Hepatocyte (in vitro differentiated cells): Measurements from ENCODE around the gene GPC4.

Source experiments
- EZH2 ChIP-seq: fragments of 200-600 bp; sonication (generic); IDR thresholded peaks from 2 replicates; pipeline ENCODE4 v1.6.1; 2016; ENCODE audit warnings: antibody characterized with exemption, mild to moderate bottlenecking, borderline replicate concordance
- EZH2phosphoT487 ChIP-seq: fragments of 200-600 bp; sonication (generic); IDR thresholded peaks from one replicate; pipeline ENCODE4 v1.6.1; 2018; ENCODE audit warnings: antibody characterized with exemption, mild to moderate bottlenecking, low read depth, moderate library complexity; ENCODE audit not compliant: unreplicated experiment, severe bottlenecking
- TF ChIP-seq, protein P1 (sequence below): fragments of 200-600 bp; sonication (generic); IDR thresholded peaks from 2 replicates; pipeline ENCODE4 v1.5.1; 2016; ENCODE audit warnings: antibody characterized with exemption, mild to moderate bottlenecking; ENCODE audit not compliant: poor library complexity

DNA sequence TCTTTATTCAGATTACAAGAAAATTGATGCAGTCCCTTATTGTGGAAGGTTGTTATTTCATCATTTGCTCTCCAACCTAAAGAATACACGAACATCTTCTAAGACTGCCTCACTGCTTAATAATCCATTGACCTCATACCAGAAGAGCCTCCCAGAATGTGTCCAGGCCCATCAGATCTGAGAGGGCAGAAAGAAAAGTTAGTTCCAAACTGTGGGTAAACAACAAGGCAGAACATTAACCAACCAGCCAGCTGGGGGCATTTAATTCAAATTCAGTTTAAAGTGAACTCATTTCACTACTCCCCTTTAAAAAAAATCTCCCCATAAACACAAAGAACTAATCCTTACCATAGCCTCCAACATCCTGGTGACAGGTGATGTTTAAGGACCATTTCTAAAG lies 13.8 kb downstream of the GPC4 start:
- TF ChIP-seq, protein P1, sequence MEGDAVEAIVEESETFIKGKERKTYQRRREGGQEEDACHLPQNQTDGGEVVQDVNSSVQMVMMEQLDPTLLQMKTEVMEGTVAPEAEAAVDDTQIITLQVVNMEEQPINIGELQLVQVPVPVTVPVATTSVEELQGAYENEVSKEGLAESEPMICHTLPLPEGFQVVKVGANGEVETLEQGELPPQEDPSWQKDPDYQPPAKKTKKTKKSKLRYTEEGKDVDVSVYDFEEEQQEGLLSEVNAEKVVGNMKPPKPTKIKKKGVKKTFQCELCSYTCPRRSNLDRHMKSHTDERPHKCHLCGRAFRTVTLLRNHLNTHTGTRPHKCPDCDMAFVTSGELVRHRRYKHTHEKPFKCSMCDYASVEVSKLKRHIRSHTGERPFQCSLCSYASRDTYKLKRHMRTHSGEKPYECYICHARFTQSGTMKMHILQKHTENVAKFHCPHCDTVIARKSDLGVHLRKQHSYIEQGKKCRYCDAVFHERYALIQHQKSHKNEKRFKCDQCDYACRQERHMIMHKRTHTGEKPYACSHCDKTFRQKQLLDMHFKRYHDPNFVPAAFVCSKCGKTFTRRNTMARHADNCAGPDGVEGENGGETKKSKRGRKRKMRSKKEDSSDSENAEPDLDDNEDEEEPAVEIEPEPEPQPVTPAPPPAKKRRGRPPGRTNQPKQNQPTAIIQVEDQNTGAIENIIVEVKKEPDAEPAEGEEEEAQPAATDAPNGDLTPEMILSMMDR: no peak
- TF ChIP-seq EZH2 (no peak), EZH2phosphoT487 (no peak)
